ENCODE data around the gene CALML3.

CALML3 gene

DNA sequence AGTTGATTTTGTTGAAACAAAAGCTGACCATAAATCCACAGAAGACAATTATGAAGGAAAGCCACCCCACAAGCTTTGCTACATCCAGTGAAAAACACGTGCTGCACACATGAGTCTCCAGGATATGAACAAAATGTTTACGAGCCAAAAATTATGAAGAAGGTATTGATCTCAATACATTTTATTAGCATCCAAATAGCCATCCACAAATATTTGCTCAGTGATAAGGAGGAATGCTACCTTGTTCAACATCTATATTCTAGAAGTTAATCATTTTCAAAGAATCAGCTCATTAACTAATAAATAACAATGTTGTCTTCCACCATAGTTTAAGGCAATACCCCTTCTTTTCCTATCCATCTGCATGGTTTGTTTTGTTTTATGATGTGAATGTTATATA lies 42.7 kb downstream of the CALML3 start:
- peaks cover 33% of the 10 kb centered on the region for H3K4me1 Mint-ChIP-seq
- H3K9me3 Mint-ChIP-seq, result no peaks in the 10 kb centered on the region
- no peak for DNase-seq (ENCODE audit: low spot score in 2 of 2)
- H3K36me3 Mint-ChIP-seq, result peaks cover 13% of the 10 kb centered on the region
- H3K27ac Mint-ChIP-seq, result no peak overlapping the region
- H3K4me3 Mint-ChIP-seq, result no peak overlapping the region
- no peak for ATAC-seq

DNA sequence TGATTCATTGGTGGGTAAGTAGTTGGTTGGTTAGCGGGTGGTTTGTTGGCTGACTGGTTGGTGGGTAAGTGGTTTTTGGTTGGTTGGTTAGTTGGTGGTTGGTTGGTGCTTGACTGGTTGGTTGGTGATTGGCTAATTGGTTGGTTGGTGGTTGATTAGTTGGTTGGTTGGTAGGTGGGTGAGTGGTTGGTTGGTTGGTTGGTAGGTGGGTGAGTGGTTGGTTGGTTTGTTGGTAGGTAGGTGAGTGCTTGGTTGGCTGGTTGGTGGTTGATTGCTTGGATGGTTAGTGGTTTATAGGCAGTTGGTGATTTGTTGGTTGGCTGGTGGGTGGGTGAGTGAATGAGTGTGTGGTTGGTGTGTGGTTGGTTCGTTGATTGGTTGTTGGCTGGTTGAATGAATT lies 44.2 kb downstream of the CALML3 start:
- DNase-seq (ENCODE audit: low spot score in 2 of 2) (no peak), ATAC-seq (no peak)
- no peak overlapping the region for H3K4me3 Mint-ChIP-seq
- no peak overlapping the region for H3K27ac Mint-ChIP-seq
- H3K9me3 Mint-ChIP-seq, result no peaks in the 10 kb centered on the region
- peaks cover 10% of the 10 kb centered on the region for H3K36me3 Mint-ChIP-seq
- H3K4me1 Mint-ChIP-seq, result peaks cover 29% of the 10 kb centered on the region

DNA sequence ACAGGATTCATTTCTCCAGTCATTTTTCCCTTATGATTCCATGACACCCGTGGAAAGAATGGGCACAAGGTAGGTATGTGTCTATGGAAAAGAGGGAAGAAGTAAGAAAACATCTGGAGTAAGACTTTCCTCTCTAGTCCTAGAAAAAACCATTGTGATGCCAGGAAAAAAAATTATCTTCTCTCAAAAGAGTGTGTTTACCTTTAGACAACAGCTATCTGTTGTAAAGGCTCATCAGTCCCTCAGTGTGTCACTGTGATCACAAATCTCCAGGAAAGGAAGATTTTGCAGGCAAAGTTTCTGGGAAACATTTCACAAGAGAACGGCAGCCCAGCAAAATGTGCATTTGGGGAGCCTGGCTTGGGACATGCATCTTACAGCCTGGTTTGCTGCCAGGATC lies 44.8 kb downstream of the CALML3 start:
- H3K4me1 Mint-ChIP-seq, result peaks cover 23% of the 10 kb centered on the region
- H3K36me3 Mint-ChIP-seq, result peaks cover 8% of the 10 kb centered on the region
- no peak overlapping the region for H3K4me3 Mint-ChIP-seq
- DNase-seq (ENCODE audit: low spot score in 2 of 2), result no peak
- H3K27ac Mint-ChIP-seq, result no peak overlapping the region
- ATAC-seq, result no peak
- no peaks in the 10 kb centered on the region for H3K9me3 Mint-ChIP-seq

DNA sequence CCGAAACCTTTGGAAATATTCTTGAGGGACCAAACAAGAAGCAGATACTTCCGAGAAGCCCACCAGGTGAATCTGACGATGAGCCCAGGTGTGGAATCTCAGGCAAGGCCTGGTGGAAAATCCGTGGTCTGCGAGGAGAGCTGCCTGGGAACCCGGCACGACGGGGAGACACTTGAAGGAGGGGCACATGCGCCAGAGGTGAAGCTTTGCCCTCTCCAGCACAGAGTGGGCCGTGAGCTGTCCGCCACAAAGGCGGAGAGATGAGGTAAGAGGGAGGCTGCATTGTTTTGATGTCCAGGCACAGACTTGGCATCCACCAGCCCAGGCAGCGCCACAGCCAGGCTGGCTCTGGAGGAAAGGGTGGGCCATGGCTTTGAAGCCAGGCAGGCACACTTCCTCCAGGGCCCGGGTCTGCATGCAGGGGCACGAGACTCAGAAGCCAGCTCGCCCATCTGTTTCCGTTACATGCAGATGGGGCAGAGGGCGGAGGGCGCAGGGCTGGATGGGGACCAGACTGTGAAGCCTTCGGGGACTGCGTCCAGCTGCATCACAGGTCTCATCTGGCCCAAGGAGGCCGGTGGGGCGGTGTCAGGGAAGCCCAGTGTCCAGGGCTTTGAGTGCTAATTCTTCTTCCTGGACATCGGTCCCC lies 45.4 kb downstream of the CALML3 start:
- DNase-seq (ENCODE audit: low spot score in 2 of 2), result no peak
- ATAC-seq, result no peak
- Mint-ChIP-seq H3K4me3 (no peak overlapping the region), H3K4me1 (peaks cover 18% of the 10 kb centered on the region), H3K36me3 (peaks cover 8% of the 10 kb centered on the region), H3K9me3 (no peaks in the 10 kb centered on the region), H3K27ac (no peak overlapping the region)

DNA sequence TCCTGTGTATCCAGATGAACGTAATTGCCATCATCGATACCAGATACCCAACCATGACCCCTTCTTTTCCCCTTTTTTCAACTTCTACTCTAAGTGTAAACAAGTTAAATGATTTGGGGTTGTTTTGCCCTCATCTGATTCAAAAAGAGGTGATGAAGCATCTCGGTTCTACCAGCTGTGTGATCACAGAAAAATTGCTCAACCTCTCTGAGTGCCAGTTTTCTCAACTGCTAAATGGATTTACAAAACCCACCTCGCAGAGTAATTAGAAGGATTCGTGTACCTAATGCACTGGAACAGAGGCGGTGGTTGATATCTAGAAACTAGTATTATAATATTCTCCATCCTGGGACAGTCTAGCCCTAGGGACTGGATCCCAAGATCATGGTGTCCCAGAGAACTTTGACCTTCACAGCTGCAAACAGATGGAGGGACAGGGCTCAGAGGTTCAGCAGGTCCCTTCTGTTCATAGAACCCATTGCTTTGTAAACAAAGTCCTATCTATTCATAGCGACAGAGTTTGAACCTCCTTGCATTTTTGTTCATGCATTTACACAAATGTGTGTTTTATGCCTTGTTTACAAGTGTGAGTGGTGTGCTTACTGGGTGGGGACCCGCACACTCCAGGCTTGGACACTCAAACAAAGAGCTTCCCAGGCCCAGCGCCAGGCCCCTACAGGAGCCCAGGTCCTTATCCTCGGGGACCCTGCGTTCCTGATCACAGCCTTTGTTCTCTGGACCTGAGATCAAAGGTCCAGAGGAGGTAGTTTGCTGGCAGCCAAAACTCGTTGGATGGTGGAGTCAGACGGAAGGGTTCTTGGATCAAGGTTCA lies 46.4 kb downstream of the CALML3 start:
- Mint-ChIP-seq H3K27ac (no peak overlapping the region), H3K4me1 (peaks cover 14% of the 10 kb centered on the region), H3K9me3 (no peaks in the 10 kb centered on the region), H3K36me3 (peaks cover 8% of the 10 kb centered on the region), H3K4me3 (no peak overlapping the region)
- ATAC-seq, result no peak
- DNase-seq (ENCODE audit: low spot score in 2 of 2), result no peak

DNA sequence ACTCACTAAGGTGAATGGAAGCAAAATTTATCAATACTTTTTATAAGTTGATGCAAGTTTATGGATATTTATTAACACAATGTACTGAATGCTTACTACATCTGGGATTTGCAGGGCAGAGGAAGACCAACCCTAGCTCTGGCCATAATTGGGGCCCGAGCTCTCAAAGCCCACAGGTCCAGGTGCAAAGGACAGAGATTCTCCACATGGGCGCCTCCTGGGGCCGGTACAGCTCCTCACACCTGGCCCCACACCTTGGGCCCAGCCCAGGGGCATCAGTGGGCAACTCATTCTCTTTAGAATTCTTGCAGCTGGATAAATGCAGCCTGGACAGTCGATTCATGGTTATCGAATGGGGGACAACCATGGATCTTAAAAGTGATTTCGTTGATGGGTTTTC lies 47.1 kb downstream of the CALML3 start:
- no peak for ATAC-seq
- Mint-ChIP-seq H3K4me3 (no peak overlapping the region), H3K9me3 (no peaks in the 10 kb centered on the region), H3K27ac (no peak overlapping the region), H3K4me1 (peaks cover 8% of the 10 kb centered on the region), H3K36me3 (peaks cover 8% of the 10 kb centered on the region)
- no peak for DNase-seq (ENCODE audit: low spot score in 2 of 2)

DNA sequence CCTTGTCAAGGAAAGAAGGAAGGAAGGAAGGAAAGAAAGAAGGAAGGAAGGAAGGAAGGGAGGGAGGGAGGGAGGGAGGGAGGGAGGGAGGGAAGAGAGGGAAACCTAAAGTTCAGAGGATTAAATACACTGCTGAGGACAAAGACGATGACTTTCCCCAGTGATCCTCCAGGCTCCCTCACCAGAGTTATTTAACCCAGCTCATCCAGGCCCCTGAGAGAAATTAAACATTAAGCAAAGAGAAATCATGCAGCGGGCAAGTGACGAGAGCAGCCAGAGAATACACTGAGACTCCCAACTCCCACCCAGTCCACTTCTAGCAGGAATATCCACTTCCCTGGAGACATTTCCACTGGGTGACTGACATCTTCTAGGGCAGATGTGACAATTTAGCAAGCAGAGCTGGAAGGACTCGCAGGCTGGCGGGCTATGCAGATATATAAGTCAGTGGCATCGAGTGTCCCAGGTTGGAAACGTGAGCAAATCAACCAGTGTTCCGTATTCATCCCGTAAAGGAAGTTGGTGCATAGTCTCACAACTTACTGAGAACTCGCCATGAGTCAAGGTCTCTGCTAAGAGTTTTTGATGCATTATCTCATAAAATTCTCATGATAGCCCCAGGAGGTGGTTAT lies 48.7 kb downstream of the CALML3 start:
- Mint-ChIP-seq H3K27ac (no peak overlapping the region), H3K4me1 (peaks cover 7% of the 10 kb centered on the region), H3K9me3 (no peaks in the 10 kb centered on the region), H3K4me3 (no peak overlapping the region), H3K36me3 (peaks cover 8% of the 10 kb centered on the region)
- ATAC-seq (no peak), DNase-seq (ENCODE audit: low spot score in 2 of 2) (no peak)

DNA sequence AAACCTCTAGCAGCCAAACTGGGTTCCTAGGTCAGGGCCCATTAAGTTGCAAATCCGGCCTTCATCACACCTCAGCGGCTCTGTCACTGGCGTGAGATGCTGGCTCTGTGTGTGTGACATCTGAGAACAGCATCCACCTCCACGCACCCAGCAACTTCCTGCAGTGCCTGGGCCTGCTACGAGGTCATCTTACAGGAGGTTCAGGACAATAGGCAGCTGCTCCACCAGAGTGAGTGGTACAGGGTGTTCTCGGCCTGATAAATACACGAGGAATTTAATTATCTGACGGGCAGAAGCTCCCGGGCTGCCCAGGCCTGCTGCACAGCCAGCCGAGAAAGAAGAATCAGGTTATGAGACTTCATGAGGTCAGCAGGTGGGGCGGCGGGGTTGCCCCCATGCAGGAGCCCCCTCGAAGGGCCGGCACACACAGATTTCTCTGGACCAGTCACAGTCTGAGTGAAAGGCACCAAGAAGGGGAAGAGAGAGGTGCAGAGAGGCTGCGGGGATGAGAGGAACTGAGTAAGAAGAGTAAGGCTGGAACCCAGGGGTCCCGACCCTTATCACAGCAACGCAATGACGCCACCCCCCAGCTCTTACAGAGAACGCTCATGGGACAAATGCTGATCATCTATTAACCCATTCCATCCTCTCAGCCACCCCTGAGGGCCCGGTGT lies 49.3 kb downstream of the CALML3 start:
- H3K27ac Mint-ChIP-seq, result no peak overlapping the region
- ATAC-seq (no peak), DNase-seq (ENCODE audit: low spot score in 2 of 2) (no peak)
- H3K9me3 Mint-ChIP-seq, result no peaks in the 10 kb centered on the region
- no peak overlapping the region for H3K4me3 Mint-ChIP-seq
- H3K36me3 Mint-ChIP-seq, result peaks cover 3% of the 10 kb centered on the region
- H3K4me1 Mint-ChIP-seq, result peaks cover 3% of the 10 kb centered on the region

DNA sequence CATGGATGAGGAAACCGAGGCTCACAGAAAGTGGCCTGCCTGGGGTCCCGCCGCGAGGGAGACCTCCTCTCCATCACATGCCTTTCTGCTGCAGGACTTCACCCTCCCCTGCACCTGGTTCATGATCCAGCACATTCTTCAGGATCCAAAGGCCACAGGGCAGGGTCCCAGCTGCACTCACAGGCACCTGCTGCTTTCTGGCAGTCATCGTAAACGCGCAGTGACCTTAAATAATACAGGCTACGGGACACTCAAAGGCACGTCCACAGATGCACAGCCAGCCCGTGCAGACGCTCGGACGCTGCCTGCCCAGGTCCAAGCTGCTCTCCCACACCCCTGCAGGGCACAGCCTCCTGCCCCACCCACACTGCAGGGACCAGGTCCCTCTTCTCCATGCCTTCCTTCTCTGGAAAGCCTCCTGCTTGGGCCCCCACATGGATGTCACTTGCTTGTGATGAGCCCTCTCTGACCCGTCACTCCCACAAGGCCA lies 49.9 kb downstream of the CALML3 start:
- DNase-seq (ENCODE audit: low spot score in 2 of 2) (no peak), ATAC-seq (no peak)
- Mint-ChIP-seq H3K9me3 (no peaks in the 10 kb centered on the region), H3K27ac (no peak overlapping the region), H3K4me1 (no peaks in the 10 kb centered on the region), H3K36me3 (no peaks in the 10 kb centered on the region), H3K4me3 (no peak overlapping the region)

DNA sequence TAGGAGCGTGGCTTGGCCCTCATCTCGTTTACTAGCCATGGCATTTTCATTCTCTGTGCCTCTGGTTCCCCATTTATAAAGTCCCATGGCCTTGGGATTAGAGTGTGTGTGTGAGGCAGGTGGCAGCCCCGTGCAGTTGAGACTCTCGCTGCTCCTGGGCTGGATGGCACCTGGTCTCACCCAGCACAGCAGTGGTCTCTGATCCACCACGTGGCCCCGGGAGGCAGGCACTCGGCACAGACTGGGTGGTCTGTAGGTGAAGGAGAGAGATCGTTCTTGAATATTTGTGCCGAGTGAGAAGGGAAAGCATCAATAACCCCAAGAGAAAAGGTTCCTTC lies 50.4 kb downstream of the CALML3 start:
- no peaks in the 10 kb centered on the region for H3K36me3 Mint-ChIP-seq
- no peak overlapping the region for H3K27ac Mint-ChIP-seq
- H3K4me1 Mint-ChIP-seq, result no peaks in the 10 kb centered on the region
- no peaks in the 10 kb centered on the region for H3K9me3 Mint-ChIP-seq
- ATAC-seq (no peak), DNase-seq (ENCODE audit: low spot score in 2 of 2) (no peak)
- no peak overlapping the region for H3K4me3 Mint-ChIP-seq

DNA sequence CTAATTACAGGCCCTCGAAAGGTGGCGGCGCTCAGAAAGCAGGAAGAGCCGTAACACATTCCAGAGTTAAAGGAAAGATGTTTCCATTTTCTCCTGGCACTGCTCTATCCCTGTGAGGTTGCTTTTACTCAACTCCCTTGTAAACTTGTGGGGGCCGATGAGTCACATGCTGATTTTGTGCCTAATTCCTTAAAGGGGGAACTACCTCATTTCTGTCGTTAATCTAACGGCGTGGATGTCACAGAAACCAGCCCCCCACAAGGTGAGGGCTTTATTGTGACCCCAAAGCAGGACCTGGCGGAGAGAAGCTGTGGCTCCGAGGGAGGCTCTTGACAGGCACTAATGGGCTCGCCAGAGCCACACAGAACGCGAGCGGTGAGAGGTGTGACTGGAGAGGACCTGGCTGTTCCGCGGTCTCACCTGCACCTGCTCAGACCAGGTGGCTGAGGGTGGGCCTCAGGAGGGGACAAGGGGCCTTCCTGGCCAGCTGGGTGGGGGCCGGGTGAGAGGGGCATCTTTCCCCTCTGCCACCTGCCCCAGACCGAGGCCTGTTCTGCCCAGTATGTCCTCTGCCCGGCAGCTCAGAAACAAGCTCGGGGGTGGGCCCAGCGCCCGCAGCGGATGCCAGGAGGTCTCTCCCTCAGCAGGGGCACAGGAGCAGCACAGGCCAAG lies 50.9 kb downstream of the CALML3 start:
- Mint-ChIP-seq H3K27ac (no peak overlapping the region), H3K4me1 (no peaks in the 10 kb centered on the region), H3K36me3 (no peaks in the 10 kb centered on the region), H3K9me3 (no peaks in the 10 kb centered on the region), H3K4me3 (no peak overlapping the region)
- ATAC-seq (no peak), DNase-seq (ENCODE audit: low spot score in 2 of 2) (no peak)

DNA sequence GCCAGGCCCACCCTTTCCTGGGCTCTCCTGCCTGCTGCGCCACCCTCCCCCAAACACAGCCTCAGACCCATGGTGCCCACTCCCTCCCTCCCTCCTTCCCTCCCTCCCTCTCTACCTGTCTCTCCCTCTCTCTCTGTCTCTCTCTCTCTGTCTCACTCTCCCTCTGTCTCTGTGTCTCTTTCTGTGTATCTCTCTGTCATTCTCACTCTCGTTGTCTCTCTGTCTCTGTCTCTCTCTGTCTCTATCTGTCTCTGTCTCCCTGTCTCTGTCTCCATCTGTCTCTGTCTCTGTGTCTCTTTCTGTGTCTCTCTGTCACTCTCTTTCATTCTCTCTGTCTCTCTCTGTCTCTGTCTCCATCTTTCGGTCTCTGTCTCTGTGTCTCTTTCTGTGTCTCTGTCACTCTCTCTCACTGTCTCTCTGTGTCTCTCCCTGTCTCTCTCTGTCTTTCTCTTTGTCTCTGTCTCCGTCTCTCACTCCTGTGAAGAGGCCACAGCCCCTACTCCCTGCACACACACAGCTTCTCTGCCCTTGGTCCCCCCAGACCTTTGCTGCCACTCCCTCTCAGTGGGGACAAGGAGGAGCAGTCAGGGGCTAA lies 51.5 kb downstream of the CALML3 start:
- ATAC-seq, result no peak
- H3K27ac Mint-ChIP-seq, result no peak overlapping the region
- no peak overlapping the region for H3K4me3 Mint-ChIP-seq
- H3K4me1 Mint-ChIP-seq, result no peaks in the 10 kb centered on the region
- no peaks in the 10 kb centered on the region for H3K9me3 Mint-ChIP-seq
- no peaks in the 10 kb centered on the region for H3K36me3 Mint-ChIP-seq
- DNase-seq (ENCODE audit: low spot score in 2 of 2), result no peak
